Suprapubic skin (tissue), 3 donors: ENCODE results near the gene VTI1A.

Experiments used
- CTCF ChIP-seq, 2 donors: fragments of 200-600 bp in 1 of 2; fragments of 450-650 bp in 1 of 2; sonication (generic) in 1 of 2; IDR thresholded peaks; one replicate each; pipeline ENCODE4 v1.5.1; 2016 to 2019; ENCODE audit warnings: antibody characterized with exemption in 2 of 2, mild to moderate bottlenecking in 1 of 2, moderate library complexity in 1 of 2
- POLR2A ChIP-seq, 2 donors: fragments of 450-650 bp; IDR thresholded peaks; one replicate each; pipeline ENCODE4 v1.6.1; 2017; ENCODE audit warnings: antibody characterized with exemption in 2 of 2, mild to moderate bottlenecking in 2 of 2, moderate library complexity in 2 of 2

- TF ChIP-seq CTCF (IDR thresholded peaks at IDR 0.05) (no peak), POLR2A (IDR thresholded peaks at IDR 0.05) (no peak)
These were observed 354.7 kb downstream of the VTI1A start for GRCh38 chr10:112801748-112802147.
